Prostate gland (tissue), 2 donors: Measurements from ENCODE around the gene NKAP.

ENCODE experiments used
- POLR2A ChIP-seq: fragments of 450-650 bp; IDR thresholded peaks from one replicate; pipeline ENCODE4 v1.6.1; 2016; ENCODE audit warnings: antibody characterized with exemption, mild to moderate bottlenecking
- POLR2AphosphoS5 ChIP-seq: sonication (generic); formaldehyde crosslinking; IDR thresholded peaks from one replicate; pipeline ENCODE4 v1.6.1; 2017; ENCODE audit warnings: antibody characterized with exemption
- TF ChIP-seq, protein P1 (sequence below), 4 experiments: fragments of 200-600 bp in 2 of 4; fragments of 450-650 bp in 2 of 4; sonication (generic) in 2 of 4; IDR thresholded peaks; 1 replicate in 3 of 4; 2 replicates in 1 of 4; pipeline ENCODE4 v1.5.1; 2016 to 2019; ENCODE audit warnings: antibody characterized with exemption in 4 of 4, mild to moderate bottlenecking in 2 of 4, moderate library complexity in 2 of 4

DNA sequence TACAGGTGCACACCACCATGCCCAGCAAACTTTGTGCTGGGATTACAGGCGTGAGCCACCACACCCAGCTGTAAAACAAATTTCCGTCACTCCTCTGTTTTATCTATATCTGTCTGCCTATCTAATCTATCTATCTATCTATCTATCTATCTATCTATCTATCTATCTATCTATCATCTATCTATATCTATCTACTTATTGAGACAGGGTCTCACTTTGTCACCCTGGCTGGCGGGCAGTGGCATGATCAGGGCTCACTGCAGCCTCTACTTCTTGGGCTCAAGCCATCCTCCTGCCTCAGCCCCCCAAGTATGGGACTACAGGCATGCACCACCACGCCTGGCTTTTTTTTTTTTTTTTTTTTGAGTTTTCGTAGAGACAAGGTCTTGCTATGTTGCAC, 27.2 kb downstream of the NKAP start:
- TF ChIP-seq POLR2A (no peak), POLR2AphosphoS5 (no peak)
- TF ChIP-seq, protein P1, sequence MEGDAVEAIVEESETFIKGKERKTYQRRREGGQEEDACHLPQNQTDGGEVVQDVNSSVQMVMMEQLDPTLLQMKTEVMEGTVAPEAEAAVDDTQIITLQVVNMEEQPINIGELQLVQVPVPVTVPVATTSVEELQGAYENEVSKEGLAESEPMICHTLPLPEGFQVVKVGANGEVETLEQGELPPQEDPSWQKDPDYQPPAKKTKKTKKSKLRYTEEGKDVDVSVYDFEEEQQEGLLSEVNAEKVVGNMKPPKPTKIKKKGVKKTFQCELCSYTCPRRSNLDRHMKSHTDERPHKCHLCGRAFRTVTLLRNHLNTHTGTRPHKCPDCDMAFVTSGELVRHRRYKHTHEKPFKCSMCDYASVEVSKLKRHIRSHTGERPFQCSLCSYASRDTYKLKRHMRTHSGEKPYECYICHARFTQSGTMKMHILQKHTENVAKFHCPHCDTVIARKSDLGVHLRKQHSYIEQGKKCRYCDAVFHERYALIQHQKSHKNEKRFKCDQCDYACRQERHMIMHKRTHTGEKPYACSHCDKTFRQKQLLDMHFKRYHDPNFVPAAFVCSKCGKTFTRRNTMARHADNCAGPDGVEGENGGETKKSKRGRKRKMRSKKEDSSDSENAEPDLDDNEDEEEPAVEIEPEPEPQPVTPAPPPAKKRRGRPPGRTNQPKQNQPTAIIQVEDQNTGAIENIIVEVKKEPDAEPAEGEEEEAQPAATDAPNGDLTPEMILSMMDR (IDR thresholded peaks at IDR 0.05) = no peak
